Loucy (cell line): ENCODE data around the gene ANK3.

Experiments
- H2AFZ ChIP-seq: fragments of 200-600 bp; sonication (generic); 2 replicates; pipeline ENCODE4 v1.6.0; 2016; ENCODE audit warnings: antibody characterized with exemption, mild to moderate bottlenecking, low read length, moderate library complexity
- H3F3A ChIP-seq: fragments of 200-600 bp; 2 replicates; pipeline ENCODE4 v1.6.0; 2016; ENCODE audit warnings: antibody characterized with exemption, low read depth, mild to moderate bottlenecking
- H3K27me3 ChIP-seq: fragments of 200-600 bp; sonication (generic); 2 replicates; pipeline ENCODE4 v1.6.1; 2014; ENCODE audit warnings: low read length, mild to moderate bottlenecking; ENCODE audit not compliant: insufficient read depth, poor library complexity, severe bottlenecking
- H3K36me3 ChIP-seq: fragments of 200-600 bp; sonication (generic); 2 replicates; pipeline ENCODE4 v1.6.1; 2016; ENCODE audit warnings: low read length; ENCODE audit not compliant: insufficient read depth
- H3K4me1 ChIP-seq: fragments of 200-600 bp; sonication (generic); 2 replicates; pipeline ENCODE4 v1.5.1; 2014; ENCODE audit warnings: low read length, mild to moderate bottlenecking; ENCODE audit not compliant: insufficient read depth, poor library complexity, severe bottlenecking
- H3K4me2 ChIP-seq: fragments of 200-600 bp; sonication (generic); 2 replicates; pipeline ENCODE4 v1.6.0; 2014; ENCODE audit warnings: antibody characterized with exemption, low read length, low read depth, mild to moderate bottlenecking; ENCODE audit not compliant: poor library complexity, severe bottlenecking
- H3K4me3 ChIP-seq: fragments of 200-600 bp; sonication (generic); 2 replicates; pipeline ENCODE4 v1.5.1; 2014; ENCODE audit warnings: low read length, mild to moderate bottlenecking, mixed read lengths; ENCODE audit not compliant: poor library complexity, severe bottlenecking
- H3K79me2 ChIP-seq: fragments of 200-600 bp; sonication (generic); 2 replicates; pipeline ENCODE4 v1.6.1; 2014; ENCODE audit warnings: low read length; ENCODE audit not compliant: insufficient read depth
- H3K9ac ChIP-seq: fragments of 200-600 bp; sonication (generic); 2 replicates; pipeline ENCODE4 v1.6.0; 2014; ENCODE audit warnings: mild to moderate bottlenecking, low read depth, low read length, moderate library complexity; ENCODE audit not compliant: poor library complexity, severe bottlenecking
- H3K9me2 ChIP-seq: fragments of 200-600 bp; sonication (generic); replicated peaks from 2 replicates; pipeline ENCODE4 v1.6.1; 2016; ENCODE audit warnings: low read depth, low read length, mixed read lengths
- H3K9me3 ChIP-seq: fragments of 200-600 bp; sonication (generic); 2 replicates; pipeline ENCODE4 v1.6.1; 2014; ENCODE audit warnings: mild to moderate bottlenecking, antibody characterized with exemption, low read length, low read depth; ENCODE audit not compliant: insufficient read depth
- H4K20me1 ChIP-seq: fragments of 200-600 bp; sonication (generic); 2 replicates; pipeline ENCODE4 v1.6.0; 2014; ENCODE audit warnings: antibody characterized with exemption, low read length, mild to moderate bottlenecking; ENCODE audit not compliant: insufficient read depth, poor library complexity, severe bottlenecking
- CTCF ChIP-seq: fragments of 200-600 bp; sonication (generic); conservative IDR thresholded peaks from 2 replicates; pipeline ENCODE4 v1.5.1; 2014; ENCODE audit warnings: mild to moderate bottlenecking, antibody characterized with exemption, low read length
- EZH2phosphoT487 ChIP-seq: fragments of 200-600 bp; IDR thresholded peaks from 2 replicates; pipeline ENCODE4 v1.6.1; 2018; ENCODE audit warnings: antibody characterized with exemption, mild to moderate bottlenecking, moderate library complexity, borderline replicate concordance

ANK3 gene

GRCh38 chr10:60430836-60431597 lies 41.3 kb upstream of the ANK3 start:
- no peak overlapping the region for H2AFZ ChIP-seq
- H3K4me1 ChIP-seq, result no peaks in the 10 kb centered on the region
- H4K20me1 ChIP-seq, result no peaks in the 10 kb centered on the region
- TF ChIP-seq CTCF (no peak), EZH2phosphoT487 (no peak)
- no peaks in the 10 kb centered on the region for H3K36me3 ChIP-seq
- H3K9me2 ChIP-seq, result no peaks in the 10 kb centered on the region
- H3K27me3 ChIP-seq, result no peaks in the 10 kb centered on the region
- no peak overlapping the region for H3K4me3 ChIP-seq
- no peak overlapping the region for H3K9ac ChIP-seq
- H3K79me2 ChIP-seq, result no peaks in the 10 kb centered on the region
- no peak overlapping the region for H3K4me2 ChIP-seq
- H3F3A ChIP-seq, result no peaks in the 10 kb centered on the region
- H3K9me3 ChIP-seq, result no peaks in the 10 kb centered on the region

GRCh38 chr10:60430017-60430416 lies 40.3 kb upstream of the ANK3 start:
- Histone ChIP-seq H3K79me2 (no peaks in the 10 kb centered on the region), H3K9me2 (no peaks in the 10 kb centered on the region), H2AFZ (no peak overlapping the region), H3K4me2 (no peak overlapping the region), H4K20me1 (no peaks in the 10 kb centered on the region), H3K36me3 (no peaks in the 10 kb centered on the region), H3K27me3 (no peaks in the 10 kb centered on the region), H3K9ac (no peak overlapping the region), H3K9me3 (no peaks in the 10 kb centered on the region), H3F3A (no peaks in the 10 kb centered on the region), H3K4me3 (no peak overlapping the region), H3K4me1 (no peaks in the 10 kb centered on the region)
- TF ChIP-seq CTCF (no peak), EZH2phosphoT487 (no peak)

GRCh38 chr10:60429084-60429849 lies 39.6 kb upstream of the ANK3 start:
- H3K4me1 ChIP-seq, result no peaks in the 10 kb centered on the region
- H2AFZ ChIP-seq, result no peak overlapping the region
- H3K36me3 ChIP-seq, result no peaks in the 10 kb centered on the region
- no peak for TF ChIP-seq CTCF
- no peak for TF ChIP-seq EZH2phosphoT487
- H3K27me3 ChIP-seq, result no peaks in the 10 kb centered on the region
- no peaks in the 10 kb centered on the region for H3F3A ChIP-seq
- H3K9ac ChIP-seq, result no peak overlapping the region
- no peak overlapping the region for H3K4me3 ChIP-seq
- no peak overlapping the region for H3K4me2 ChIP-seq
- no peaks in the 10 kb centered on the region for H3K9me3 ChIP-seq
- no peaks in the 10 kb centered on the region for H3K9me2 ChIP-seq
- H3K79me2 ChIP-seq, result no peaks in the 10 kb centered on the region
- no peaks in the 10 kb centered on the region for H4K20me1 ChIP-seq
